Tibial artery (tissue), 4 donors: ENCODE results near the gene SLC31A1.

Source experiments
- DNase-seq, 2 donors: peaks; one replicate each; pipeline ENCODE4 v3.0.0-alpha.2; 2019
- H3K27ac ChIP-seq, 2 donors: fragments of 200-600 bp; sonication (generic) in 1 of 2; 1 replicate in 1 of 2; 2 replicates in 1 of 2; pipeline ENCODE4 v1.5.1; 2018 to 2019; ENCODE audit warnings: mild to moderate bottlenecking in 1 of 2
- H3K27me3 ChIP-seq, 2 donors: fragments of 200-600 bp; sonication (generic) in 1 of 2; one replicate each; pipeline versions ENCODE4 v1.5.1 to v1.6.0; 2016 to 2019
- H3K36me3 ChIP-seq, 3 donors: fragments of 200-600 bp; sonication (generic) in 2 of 3; one replicate each; pipeline ENCODE4 v1.5.1; 2016 to 2019; ENCODE audit warnings: mild to moderate bottlenecking in 2 of 3
- H3K4me1 ChIP-seq, 4 donors: fragments of 200-600 bp; sonication (generic) in 2 of 4; 1 replicate in 3 of 4; 2 replicates in 1 of 4; pipeline ENCODE4 v1.5.1; 2016 to 2019
- H3K4me3 ChIP-seq, 2 donors: fragments of 200-600 bp; sonication (generic) in 1 of 2; 1 replicate in 1 of 2; 2 replicates in 1 of 2; pipeline ENCODE4 v1.5.1; 2018 to 2019; ENCODE audit warnings: mild to moderate bottlenecking in 2 of 2
- H3K9me3 ChIP-seq, 3 donors: fragments of 200-600 bp; sonication (generic) in 1 of 3; one replicate each; pipeline ENCODE4 v1.5.1; 2016 to 2019
- intact Hi-C: fragments of 100-400 bp; cut with DNase I; formaldehyde crosslinking; loops from one replicate; pipeline ENCODE4 v1.15.0; 2023; ENCODE audit warnings: low total_unique reads
- TF ChIP-seq, protein P1 (sequence below), 2 experiments: fragments of 200-600 bp in 1 of 2; fragments of 450-650 bp in 1 of 2; IDR thresholded peaks; one replicate each; pipeline ENCODE4 v1.5.1; 2017 to 2019; ENCODE audit warnings: antibody characterized with exemption in 2 of 2, mild to moderate bottlenecking in 1 of 2, moderate library complexity in 1 of 2

Gene SLC31A1

DNA sequence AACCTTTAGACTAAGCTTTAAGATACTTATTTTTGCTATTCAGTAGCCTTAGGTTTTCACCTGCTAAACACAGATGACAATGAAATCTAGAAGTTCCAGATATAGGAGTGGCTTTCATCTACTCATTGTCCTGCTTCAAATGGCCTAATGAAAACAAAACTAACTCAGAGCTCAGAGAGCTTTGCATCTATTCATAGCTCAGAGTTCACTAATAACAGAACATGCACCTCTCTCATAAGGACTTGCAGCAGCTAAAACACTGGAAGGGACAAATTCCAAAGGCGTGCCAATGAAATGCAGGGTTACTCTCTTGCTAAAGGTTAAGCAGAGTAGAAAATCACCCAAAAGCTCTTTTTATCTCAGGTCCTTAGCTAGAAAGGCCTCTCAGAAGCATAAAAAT lies 41.5 kb upstream of the SLC31A1 start:
- TF ChIP-seq, protein P1, sequence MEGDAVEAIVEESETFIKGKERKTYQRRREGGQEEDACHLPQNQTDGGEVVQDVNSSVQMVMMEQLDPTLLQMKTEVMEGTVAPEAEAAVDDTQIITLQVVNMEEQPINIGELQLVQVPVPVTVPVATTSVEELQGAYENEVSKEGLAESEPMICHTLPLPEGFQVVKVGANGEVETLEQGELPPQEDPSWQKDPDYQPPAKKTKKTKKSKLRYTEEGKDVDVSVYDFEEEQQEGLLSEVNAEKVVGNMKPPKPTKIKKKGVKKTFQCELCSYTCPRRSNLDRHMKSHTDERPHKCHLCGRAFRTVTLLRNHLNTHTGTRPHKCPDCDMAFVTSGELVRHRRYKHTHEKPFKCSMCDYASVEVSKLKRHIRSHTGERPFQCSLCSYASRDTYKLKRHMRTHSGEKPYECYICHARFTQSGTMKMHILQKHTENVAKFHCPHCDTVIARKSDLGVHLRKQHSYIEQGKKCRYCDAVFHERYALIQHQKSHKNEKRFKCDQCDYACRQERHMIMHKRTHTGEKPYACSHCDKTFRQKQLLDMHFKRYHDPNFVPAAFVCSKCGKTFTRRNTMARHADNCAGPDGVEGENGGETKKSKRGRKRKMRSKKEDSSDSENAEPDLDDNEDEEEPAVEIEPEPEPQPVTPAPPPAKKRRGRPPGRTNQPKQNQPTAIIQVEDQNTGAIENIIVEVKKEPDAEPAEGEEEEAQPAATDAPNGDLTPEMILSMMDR (IDR thresholded peaks at IDR 0.05): no peak
- peaks cover 94 to 96% (median 95%) of the 10 kb centered on the region in 3 donors for H3K36me3 ChIP-seq

DNA sequence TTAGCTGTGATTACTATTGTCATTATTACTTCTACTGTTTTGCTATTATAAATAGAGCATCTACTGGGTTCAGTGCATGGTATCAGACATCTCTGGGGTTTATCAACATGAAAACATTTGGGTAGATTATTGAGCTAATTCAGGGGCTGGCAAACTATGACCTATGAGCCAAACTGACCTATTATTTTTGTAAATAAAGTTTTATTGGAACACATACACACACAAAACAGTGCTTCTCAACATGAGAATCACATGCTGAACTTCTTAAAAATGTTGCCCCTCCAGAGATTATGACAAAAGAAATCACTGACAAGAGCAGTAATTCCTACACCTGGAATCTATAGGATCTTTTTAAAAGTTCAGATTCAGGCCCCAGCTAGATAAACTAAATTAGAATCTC lies 40.2 kb upstream of the SLC31A1 start:
- Histone ChIP-seq H3K27me3 (no peaks in the 10 kb centered on the region), H3K4me1 (no peaks in the 10 kb centered on the region), H3K4me3 (no peak overlapping the region), H3K27ac (no peak overlapping the region), H3K36me3 (peaks cover 96 to 98% (median 97%) of the 10 kb centered on the region in 3 donors), H3K9me3 (no peaks in the 10 kb centered on the region)
- intact Hi-C loops: no loop called here
- no peak for DNase-seq
- TF ChIP-seq, protein P1 (IDR thresholded peaks at IDR 0.05): no peak

More for the DNA sequence above, 41.5 kb upstream of the SLC31A1 start:
- intact Hi-C loops: no loop called here
- Histone ChIP-seq H3K27ac (no peak overlapping the region), H3K9me3 (no peaks in the 10 kb centered on the region), H3K4me3 (no peak overlapping the region), H3K4me1 (no peaks in the 10 kb centered on the region), H3K27me3 (no peaks in the 10 kb centered on the region)
- DNase-seq: no peak

DNA sequence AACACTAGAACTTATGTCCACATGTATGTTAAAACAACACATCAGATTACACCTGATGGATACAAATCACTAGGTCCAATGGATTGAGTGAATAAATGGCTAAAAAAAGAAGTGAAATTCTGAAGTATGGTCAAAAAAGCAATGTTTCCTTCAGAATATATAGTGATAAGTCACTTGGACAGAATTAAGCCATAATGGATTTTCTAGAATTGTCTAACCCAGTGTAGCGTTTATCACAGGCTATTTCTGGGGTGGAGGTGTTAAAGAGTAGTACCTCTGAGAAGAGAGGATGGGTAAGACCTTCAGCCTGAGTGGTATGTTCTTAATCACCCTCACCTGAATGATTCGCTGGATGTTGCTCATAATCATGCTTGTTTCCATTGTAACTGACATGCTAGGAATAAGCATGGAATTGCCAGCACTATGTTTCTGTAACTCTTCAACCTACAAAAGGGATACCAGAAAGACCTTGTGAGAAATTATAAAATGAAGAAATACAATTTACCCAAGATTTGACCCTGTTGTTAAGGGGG lies 37.3 kb upstream of the SLC31A1 start:
- TF ChIP-seq, protein P1 (IDR thresholded peaks at IDR 0.05): no peak
- H3K27ac ChIP-seq: no peak overlapping the region

DNA sequence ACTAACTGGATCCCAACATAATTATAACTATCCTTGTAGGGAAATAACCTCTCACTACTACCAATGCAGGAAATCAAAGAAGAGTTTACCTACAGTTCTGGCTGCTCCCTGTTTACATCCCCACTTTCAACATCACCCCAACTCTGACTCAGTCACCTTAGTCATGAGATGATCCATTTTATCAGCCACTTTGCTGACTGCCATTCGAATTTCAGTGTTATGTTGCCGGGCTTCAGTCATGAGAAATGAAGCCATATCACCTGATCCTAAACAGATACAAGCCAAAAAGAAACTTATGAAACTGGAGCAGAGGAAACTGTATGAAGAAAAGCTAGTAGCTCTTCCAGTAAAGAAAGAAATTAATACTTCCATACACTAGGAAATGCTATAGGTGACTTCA lies 36.8 kb upstream of the SLC31A1 start:
- intact Hi-C loops: no loop called here
- H3K36me3 ChIP-seq: peaks cover 89 to 96% (median 91%) of the 10 kb centered on the region in 3 donors
- H3K27ac ChIP-seq: no peak overlapping the region
- H3K9me3 ChIP-seq: no peaks in the 10 kb centered on the region
- no peak for DNase-seq
- no peaks in the 10 kb centered on the region for H3K4me1 ChIP-seq
- no peak overlapping the region for H3K4me3 ChIP-seq
- TF ChIP-seq, protein P1 (IDR thresholded peaks at IDR 0.05): no peak
- no peaks in the 10 kb centered on the region for H3K27me3 ChIP-seq

More for the DNA sequence above, 37.3 kb upstream of the SLC31A1 start:
- Histone ChIP-seq H3K27me3 (no peaks in the 10 kb centered on the region), H3K36me3 (peaks cover 93 to 96% (median 96%) of the 10 kb centered on the region in 3 donors), H3K4me3 (no peak overlapping the region), H3K4me1 (no peaks in the 10 kb centered on the region), H3K9me3 (no peaks in the 10 kb centered on the region)
- intact Hi-C loops: no loop called here
- DNase-seq: no peak

DNA sequence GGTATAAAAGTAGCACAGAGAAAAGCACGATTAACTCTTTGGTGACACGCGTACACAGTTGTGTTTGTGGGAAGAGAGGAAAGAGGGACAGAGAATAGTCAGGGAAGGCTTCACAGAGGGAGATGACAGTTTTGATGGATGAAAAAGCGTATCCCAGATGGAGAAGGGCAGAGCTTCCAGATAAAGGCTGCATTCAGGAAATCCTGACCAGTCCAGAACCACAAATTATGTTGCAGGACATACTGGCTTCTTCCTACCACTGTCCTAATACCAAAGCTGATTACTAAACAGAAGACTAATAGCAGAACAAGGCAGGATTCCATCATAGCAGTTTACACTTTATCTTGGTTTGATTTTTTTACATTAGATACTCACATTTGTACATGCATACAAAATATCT lies 36.1 kb upstream of the SLC31A1 start:
- Histone ChIP-seq H3K4me1 (no peaks in the 10 kb centered on the region), H3K4me3 (no peak overlapping the region), H3K27me3 (no peaks in the 10 kb centered on the region), H3K36me3 (peaks cover 87 to 97% (median 89%) of the 10 kb centered on the region in 3 donors), H3K9me3 (no peaks in the 10 kb centered on the region), H3K27ac (no peak overlapping the region)
- no peak for DNase-seq
- TF ChIP-seq, protein P1 (IDR thresholded peaks at IDR 0.05): no peak
- intact Hi-C loops: no loop called here
